Neural crest cell (in vitro differentiated cells): ENCODE data around the gene ARIH2. TPM values are rescaled to one million over a fixed set of nuclear protein-coding genes. Genes with fewer than 3 reads are reported as not detected.

Experiments
- DNase-seq: peaks from one replicate; pipeline ENCODE4 v3.0.0; 2021; ENCODE audit warnings: low read depth, mixed read lengths, low spot score
- H3K27ac Mint-ChIP-seq: one replicate; pipeline ENCODE4 v1.8.0; 2021; ENCODE audit warnings: mild to moderate bottlenecking, mixed read lengths; ENCODE audit not compliant: unreplicated experiment
- H3K27me3 Mint-ChIP-seq: 2 replicates; pipeline ENCODE4 v1.8.0; 2021; ENCODE audit warnings: low read depth, mild to moderate bottlenecking, mixed read lengths
- H3K36me3 Mint-ChIP-seq: 2 replicates; pipeline ENCODE4 v1.8.0; 2021; ENCODE audit warnings: low read depth, mild to moderate bottlenecking, mixed read lengths
- H3K4me1 Mint-ChIP-seq: 2 replicates; pipeline ENCODE4 v1.8.0; 2021; ENCODE audit warnings: mixed read lengths
- H3K4me3 Mint-ChIP-seq: one replicate; pipeline ENCODE4 v1.8.0; 2021; ENCODE audit warnings: mild to moderate bottlenecking, mixed read lengths
- H3K9me3 Mint-ChIP-seq: 2 replicates; pipeline ENCODE4 v1.8.0; 2021; ENCODE audit warnings: mixed read lengths
- total RNA-seq: library from RNA; stranded (reverse); gene quantifications from 2 replicates; pipeline ENCODE4 v1.2.1, GENCODE V29; 2021
- TF ChIP-seq, protein P1 (sequence below): fragments of 200-600 bp; sonication (generic); conservative IDR thresholded peaks from 2 replicates; pipeline ENCODE4 v1.5.0; 2021; ENCODE audit warnings: antibody characterized with exemption, mild to moderate bottlenecking

The ARIH2 gene
- total RNA-seq, 1 donor from 2014 or later, result 91.7 TPM

DNA sequence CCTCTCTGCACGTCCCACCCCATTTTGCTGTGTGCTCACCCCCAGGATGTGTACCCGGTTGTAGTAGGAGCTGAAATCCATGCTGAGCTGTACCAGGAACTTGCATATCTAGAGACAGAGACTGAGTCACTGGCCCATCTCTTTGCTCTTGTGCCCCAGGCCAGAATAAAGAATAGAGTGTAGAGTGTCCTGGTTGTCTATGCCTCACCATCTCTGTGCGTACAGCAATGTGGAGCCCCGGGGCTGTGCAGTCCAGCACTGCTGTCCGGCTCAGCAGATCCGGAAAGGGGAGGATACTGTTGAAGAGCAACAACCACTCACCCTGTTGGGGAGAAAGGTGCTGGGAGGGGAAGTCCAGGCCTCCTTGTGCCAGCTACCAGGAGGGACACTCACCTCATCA is 97.1 kb downstream of the ARIH2 start:
- Mint-ChIP-seq H3K4me1 (peaks cover 21% of the 10 kb centered on the region), H3K27me3 (peaks cover 3% of the 10 kb centered on the region)

DNA sequence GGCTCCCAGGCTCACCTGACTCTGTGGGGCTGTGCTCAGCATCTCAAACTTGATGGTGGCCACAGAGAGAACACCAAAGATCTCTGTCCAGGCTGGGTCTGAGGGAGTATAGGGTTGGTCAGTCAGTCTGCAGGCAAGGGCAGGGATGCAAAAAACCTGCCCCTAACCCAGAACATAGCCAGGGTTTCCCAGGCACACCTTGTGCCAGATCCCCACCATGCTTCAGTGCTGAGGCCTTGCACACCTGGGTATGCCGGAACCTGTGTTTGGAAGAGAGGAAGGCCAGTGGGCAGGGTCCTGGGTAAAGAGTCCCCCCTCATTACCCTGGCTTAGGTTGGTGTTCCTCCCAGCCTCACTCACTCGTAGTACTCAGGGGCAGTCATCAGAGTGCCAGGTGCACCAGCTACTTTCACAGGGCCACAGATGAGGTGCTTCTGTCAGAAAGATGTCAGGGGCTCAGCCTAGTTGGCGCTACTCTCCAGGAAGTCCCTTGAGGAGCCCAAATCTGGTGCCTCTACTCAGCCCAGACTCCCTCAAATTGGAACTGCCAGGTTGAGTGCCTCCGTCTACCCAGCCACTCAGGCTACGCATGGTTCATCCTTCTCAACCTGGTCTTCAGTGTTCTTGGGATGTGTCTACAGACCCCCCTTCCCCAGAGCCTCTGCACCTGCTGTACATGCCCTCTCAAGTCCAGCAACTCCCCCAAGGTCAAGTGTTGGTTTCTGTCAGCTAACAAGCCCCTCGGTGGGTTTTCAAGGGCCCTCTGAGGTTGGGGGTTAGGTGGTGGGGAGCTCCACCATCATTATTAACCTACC is 98.0 kb downstream of the ARIH2 start:
- Mint-ChIP-seq H3K36me3 (peaks cover 11% of the 10 kb centered on the region), H3K27me3 (peaks cover 6% of the 10 kb centered on the region), H3K4me3 (peak overlapping the region; percentile 90), H3K4me1 (peaks cover 26% of the 10 kb centered on the region), H3K9me3 (no peaks in the 10 kb centered on the region), H3K27ac (no peak overlapping the region)
- TF ChIP-seq, protein P1, sequence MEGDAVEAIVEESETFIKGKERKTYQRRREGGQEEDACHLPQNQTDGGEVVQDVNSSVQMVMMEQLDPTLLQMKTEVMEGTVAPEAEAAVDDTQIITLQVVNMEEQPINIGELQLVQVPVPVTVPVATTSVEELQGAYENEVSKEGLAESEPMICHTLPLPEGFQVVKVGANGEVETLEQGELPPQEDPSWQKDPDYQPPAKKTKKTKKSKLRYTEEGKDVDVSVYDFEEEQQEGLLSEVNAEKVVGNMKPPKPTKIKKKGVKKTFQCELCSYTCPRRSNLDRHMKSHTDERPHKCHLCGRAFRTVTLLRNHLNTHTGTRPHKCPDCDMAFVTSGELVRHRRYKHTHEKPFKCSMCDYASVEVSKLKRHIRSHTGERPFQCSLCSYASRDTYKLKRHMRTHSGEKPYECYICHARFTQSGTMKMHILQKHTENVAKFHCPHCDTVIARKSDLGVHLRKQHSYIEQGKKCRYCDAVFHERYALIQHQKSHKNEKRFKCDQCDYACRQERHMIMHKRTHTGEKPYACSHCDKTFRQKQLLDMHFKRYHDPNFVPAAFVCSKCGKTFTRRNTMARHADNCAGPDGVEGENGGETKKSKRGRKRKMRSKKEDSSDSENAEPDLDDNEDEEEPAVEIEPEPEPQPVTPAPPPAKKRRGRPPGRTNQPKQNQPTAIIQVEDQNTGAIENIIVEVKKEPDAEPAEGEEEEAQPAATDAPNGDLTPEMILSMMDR, result no peak
- no peak for DNase-seq

More for the DNA sequence above, 97.1 kb downstream of the ARIH2 start:
- Mint-ChIP-seq H3K9me3 (no peaks in the 10 kb centered on the region), H3K36me3 (peaks cover 8% of the 10 kb centered on the region), H3K4me3 (peak overlapping the region; percentile 90), H3K27ac (no peak overlapping the region)
- TF ChIP-seq, protein P1, result no peak
- no peak for DNase-seq

GRCh38 chr3:49017229-49017970 is 98.8 kb downstream of the ARIH2 start:
- Mint-ChIP-seq H3K9me3 (no peaks in the 10 kb centered on the region), H3K27me3 (peaks cover 6% of the 10 kb centered on the region), H3K4me1 (peaks cover 26% of the 10 kb centered on the region), H3K4me3 (peak overlapping the region; percentile 90), H3K36me3 (peaks cover 11% of the 10 kb centered on the region), H3K27ac (no peak overlapping the region)
- no peak for DNase-seq
- TF ChIP-seq, protein P1, result no peak

DNA sequence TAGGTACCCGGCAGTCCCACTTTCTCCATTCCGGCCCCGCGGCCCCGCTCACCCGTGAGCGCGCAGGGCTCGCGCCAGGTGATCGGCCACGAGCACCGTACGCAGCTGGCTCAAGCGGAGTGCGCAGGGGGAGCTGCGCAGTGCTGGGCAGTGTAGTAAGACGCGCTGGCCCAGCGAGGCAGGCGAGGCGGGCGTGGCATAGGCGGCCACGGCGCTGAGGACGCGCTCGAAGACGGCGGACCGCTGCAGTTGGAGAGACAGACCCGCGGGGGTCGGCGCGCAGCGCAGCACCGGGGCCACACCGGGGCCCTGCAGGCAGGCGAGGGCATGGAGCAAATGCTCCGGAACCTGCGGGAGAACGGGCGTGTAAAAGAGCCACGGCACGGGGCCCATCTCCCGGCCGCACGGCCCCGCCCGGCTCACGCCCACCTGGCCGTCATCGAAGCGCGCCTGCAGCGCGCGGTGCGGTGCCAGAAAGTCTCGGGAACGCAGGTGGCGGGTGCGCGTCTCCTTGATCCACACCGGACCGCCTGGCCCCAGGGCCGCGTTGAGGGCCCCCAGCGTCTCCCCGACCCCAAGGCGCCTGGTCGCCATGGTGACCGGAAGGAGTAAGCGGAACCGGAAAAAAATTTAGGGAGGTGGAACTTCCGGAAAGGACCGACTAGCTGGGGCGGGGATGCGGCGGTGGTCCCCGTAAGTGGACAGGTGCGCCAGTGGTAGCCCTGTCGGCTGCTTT is 99.5 kb downstream of the ARIH2 start, which contains the start of gene DALRD3:
Gene DALRD3, minus strand, starts transcription at position 610 of the 736 bp plus-strand sequence. Its CDS starts 16 bp downstream, at position 594.
- no peaks in the 10 kb centered on the region for H3K9me3 Mint-ChIP-seq
- H3K4me3 Mint-ChIP-seq, result peak within 1 kb of the TSS; percentile 98
- peak; percentile 41 for DNase-seq
- H3K27me3 Mint-ChIP-seq, result peaks cover 6% of the 10 kb centered on the region
- peaks cover 11% of the 10 kb centered on the region for H3K36me3 Mint-ChIP-seq
- TF ChIP-seq, protein P1, result no peak
- H3K4me1 Mint-ChIP-seq, result peaks cover 33% of the 10 kb centered on the region
- peak within 1 kb of the TSS; percentile 62 for H3K27ac Mint-ChIP-seq

DNA sequence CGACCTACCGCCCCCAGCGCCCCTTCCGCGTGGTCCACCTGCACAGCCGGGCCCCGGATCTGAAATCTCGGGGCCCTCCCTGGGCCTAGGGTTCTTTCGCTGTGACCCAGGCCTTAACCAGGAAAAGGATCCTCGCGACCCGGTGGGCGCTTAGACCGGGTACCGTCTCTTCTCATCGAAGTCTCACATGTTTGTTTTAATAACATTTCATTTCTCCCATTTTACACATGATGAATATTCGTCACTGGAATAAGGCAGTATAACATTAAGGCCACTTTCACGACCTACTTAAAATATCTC is 100.0 kb downstream of the ARIH2 start:
- H3K9me3 Mint-ChIP-seq, result no peaks in the 10 kb centered on the region
- H3K36me3 Mint-ChIP-seq, result peaks cover 11% of the 10 kb centered on the region
- H3K4me1 Mint-ChIP-seq, result peaks cover 36% of the 10 kb centered on the region
- no peak for DNase-seq
- TF ChIP-seq, protein P1, result no peak
- no peak overlapping the region for H3K27ac Mint-ChIP-seq
- H3K4me3 Mint-ChIP-seq, result peak overlapping the region; percentile 98
- peaks cover 6% of the 10 kb centered on the region for H3K27me3 Mint-ChIP-seq
